H1 (cell line): ENCODE data around the gene ATP11C. TPM values are rescaled to one million over a fixed set of nuclear protein-coding genes. Genes with fewer than 3 reads are reported as not detected.

Experiments used
- HDAC6 ChIP-seq: IDR thresholded peaks from one replicate; pipeline ENCODE4 v1.7.1; 2012; ENCODE audit warnings: low read depth, mild to moderate bottlenecking, inconsistent platforms, low read length, moderate library complexity
- RBBP5 ChIP-seq: IDR thresholded peaks from 2 replicates; pipeline ENCODE4 v1.7.1; 2012; ENCODE audit warnings: low read depth, mild to moderate bottlenecking, inconsistent platforms, low read length, moderate library complexity, borderline replicate concordance
- polyA plus RNA-seq, 7 experiments: library from polyadenylated mRNA; depleted of rRNA in 3 of 7; stranded (reverse) in 5 of 7; unstranded in 2 of 7; fragments of >200 nt in 5 of 7; fragments of 200-250 nt in 2 of 7; gene quantifications; 1 replicate in 5 of 7; 2 replicates in 1 of 7; 4 replicates in 1 of 7; pipeline versions ENCODE4 v1.2.1 to v1.2.3, GENCODE V29; 2011 to 2013; ENCODE audit warnings: missing spikeins in 2 of 7, mixed read lengths in 2 of 7
- total RNA-seq: library from RNA; stranded (reverse); fragmentation: NEBNext Ultra II Directional; extraction: Animal tissue kit (Norgen Biotek cat#: 25700); gene quantifications from 2 replicates; pipeline ENCODE4 v1.2.1, GENCODE V29; 2021

Gene ATP11C
- total and polyA plus RNA-seq, 2 of the 8 experiments (the other 6 are each of a cell fraction or from before 2014, with no cell fraction given) = 14.7 to 52.1 TPM

- TF ChIP-seq RBBP5 (0 out of 2 replicates have a peak, but pooled peaks have one; percentile 59), HDAC6 (no peak)
Observed at GRCh38 chrX:139932073-139932900, 566 bp downstream of the ATP11C start (continued).
